Loucy (cell line): ENCODE measurements around the gene SLCO2B1.

Experiments
- H2AFZ ChIP-seq: fragments of 200-600 bp; sonication (generic); 2 replicates; pipeline ENCODE4 v1.6.0; 2016; ENCODE audit warnings: antibody characterized with exemption, mild to moderate bottlenecking, low read length, moderate library complexity
- H3F3A ChIP-seq: fragments of 200-600 bp; 2 replicates; pipeline ENCODE4 v1.6.0; 2016; ENCODE audit warnings: antibody characterized with exemption, low read depth, mild to moderate bottlenecking
- H3K27me3 ChIP-seq: fragments of 200-600 bp; sonication (generic); 2 replicates; pipeline ENCODE4 v1.6.1; 2014; ENCODE audit warnings: low read length, mild to moderate bottlenecking; ENCODE audit not compliant: insufficient read depth, poor library complexity, severe bottlenecking
- H3K36me3 ChIP-seq: fragments of 200-600 bp; sonication (generic); 2 replicates; pipeline ENCODE4 v1.6.1; 2016; ENCODE audit warnings: low read length; ENCODE audit not compliant: insufficient read depth
- H3K4me1 ChIP-seq: fragments of 200-600 bp; sonication (generic); 2 replicates; pipeline ENCODE4 v1.5.1; 2014; ENCODE audit warnings: low read length, mild to moderate bottlenecking; ENCODE audit not compliant: insufficient read depth, poor library complexity, severe bottlenecking
- H3K4me2 ChIP-seq: fragments of 200-600 bp; sonication (generic); 2 replicates; pipeline ENCODE4 v1.6.0; 2014; ENCODE audit warnings: antibody characterized with exemption, low read length, low read depth, mild to moderate bottlenecking; ENCODE audit not compliant: poor library complexity, severe bottlenecking
- H3K4me3 ChIP-seq: fragments of 200-600 bp; sonication (generic); 2 replicates; pipeline ENCODE4 v1.5.1; 2014; ENCODE audit warnings: low read length, mild to moderate bottlenecking, mixed read lengths; ENCODE audit not compliant: poor library complexity, severe bottlenecking
- H3K79me2 ChIP-seq: fragments of 200-600 bp; sonication (generic); 2 replicates; pipeline ENCODE4 v1.6.1; 2014; ENCODE audit warnings: low read length; ENCODE audit not compliant: insufficient read depth
- H3K9ac ChIP-seq: fragments of 200-600 bp; sonication (generic); 2 replicates; pipeline ENCODE4 v1.6.0; 2014; ENCODE audit warnings: mild to moderate bottlenecking, low read depth, low read length, moderate library complexity; ENCODE audit not compliant: poor library complexity, severe bottlenecking
- H3K9me2 ChIP-seq: fragments of 200-600 bp; sonication (generic); replicated peaks from 2 replicates; pipeline ENCODE4 v1.6.1; 2016; ENCODE audit warnings: low read depth, low read length, mixed read lengths
- H3K9me3 ChIP-seq: fragments of 200-600 bp; sonication (generic); 2 replicates; pipeline ENCODE4 v1.6.1; 2014; ENCODE audit warnings: mild to moderate bottlenecking, antibody characterized with exemption, low read length, low read depth; ENCODE audit not compliant: insufficient read depth
- H4K20me1 ChIP-seq: fragments of 200-600 bp; sonication (generic); 2 replicates; pipeline ENCODE4 v1.6.0; 2014; ENCODE audit warnings: antibody characterized with exemption, low read length, mild to moderate bottlenecking; ENCODE audit not compliant: insufficient read depth, poor library complexity, severe bottlenecking
- CTCF ChIP-seq: fragments of 200-600 bp; sonication (generic); conservative IDR thresholded peaks from 2 replicates; pipeline ENCODE4 v1.5.1; 2014; ENCODE audit warnings: mild to moderate bottlenecking, antibody characterized with exemption, low read length
- EZH2phosphoT487 ChIP-seq: fragments of 200-600 bp; IDR thresholded peaks from 2 replicates; pipeline ENCODE4 v1.6.1; 2018; ENCODE audit warnings: antibody characterized with exemption, mild to moderate bottlenecking, moderate library complexity, borderline replicate concordance

SLCO2B1 gene

GRCh38 chr11:75219869-75220268, 69.0 kb downstream of the SLCO2B1 start:
- Histone ChIP-seq H3K9me2 (no peaks in the 10 kb centered on the region), H3K9me3 (no peaks in the 10 kb centered on the region), H3K79me2 (no peaks in the 10 kb centered on the region), H3K4me2 (no peak overlapping the region), H3F3A (no peaks in the 10 kb centered on the region), H3K27me3 (no peaks in the 10 kb centered on the region), H3K9ac (no peak overlapping the region), H3K4me1 (no peaks in the 10 kb centered on the region), H4K20me1 (no peaks in the 10 kb centered on the region), H2AFZ (no peak overlapping the region), H3K4me3 (no peak overlapping the region), H3K36me3 (no peaks in the 10 kb centered on the region)
- TF ChIP-seq EZH2phosphoT487 (no peak), CTCF (no peak)

- H3K9me2 ChIP-seq = no peaks in the 10 kb centered on the region
- no peaks in the 10 kb centered on the region for H3K36me3 ChIP-seq
- no peaks in the 10 kb centered on the region for H3K9me3 ChIP-seq
- no peak overlapping the region for H3K4me2 ChIP-seq
- H3K79me2 ChIP-seq = no peaks in the 10 kb centered on the region
- no peaks in the 10 kb centered on the region for H3F3A ChIP-seq
- no peaks in the 10 kb centered on the region for H3K27me3 ChIP-seq
- TF ChIP-seq CTCF (peak; percentile 15; the same call in 1 of the 2 replicates), EZH2phosphoT487 (no peak)
- H3K9ac ChIP-seq = no peak overlapping the region
- H2AFZ ChIP-seq = no peak overlapping the region
- no peak overlapping the region for H3K4me3 ChIP-seq
- H4K20me1 ChIP-seq = no peaks in the 10 kb centered on the region
- no peaks in the 10 kb centered on the region for H3K4me1 ChIP-seq
Measured at GRCh38 chr11:75223954-75224643, 73.2 kb downstream of the SLCO2B1 start.

- no peaks in the 10 kb centered on the region for H3K9me3 ChIP-seq
- H3F3A ChIP-seq = no peaks in the 10 kb centered on the region
- H2AFZ ChIP-seq = no peak overlapping the region
- no peaks in the 10 kb centered on the region for H3K9me2 ChIP-seq
- no peaks in the 10 kb centered on the region for H3K79me2 ChIP-seq
- no peaks in the 10 kb centered on the region for H3K4me1 ChIP-seq
- H3K36me3 ChIP-seq = no peaks in the 10 kb centered on the region
- H3K27me3 ChIP-seq = no peaks in the 10 kb centered on the region
- H3K4me2 ChIP-seq = no peak overlapping the region
- TF ChIP-seq EZH2phosphoT487 (no peak), CTCF (no peak)
- no peak overlapping the region for H3K4me3 ChIP-seq
- no peak overlapping the region for H3K9ac ChIP-seq
- no peaks in the 10 kb centered on the region for H4K20me1 ChIP-seq
Measured at GRCh38 chr11:75225794-75226193, 74.9 kb downstream of the SLCO2B1 start.
